Gastrocnemius medialis (tissue), 4 donors: ENCODE data around the gene CD47. TPM values are rescaled to one million over a fixed set of nuclear protein-coding genes. Genes with fewer than 3 reads are reported as not detected.

Experiments used
- ATAC-seq, 2 donors: fragments of 150-250 bp; one replicate each; pipeline ENCODE4 v1.9.1; 2016
- DNase-seq, 2 donors: peaks; one replicate each; pipeline ENCODE4 v3.0.0-alpha.2; 2019
- H3K27ac ChIP-seq, 4 donors: fragments of 200-600 bp; sonication (generic); 1 replicate in 1 of 4; 2 replicates in 3 of 4; pipeline ENCODE4 v1.5.1; 2016 to 2018; ENCODE audit warnings: mild to moderate bottlenecking in 2 of 4, moderate library complexity in 1 of 4
- H3K27me3 ChIP-seq, 3 donors: fragments of 200-600 bp; sonication (generic) in 2 of 3; 1 replicate in 1 of 3; 2 replicates in 2 of 3; pipeline versions ENCODE4 v1.5.1 to v1.6.0; 2016 to 2019; ENCODE audit warnings: mild to moderate bottlenecking in 1 of 3, moderate library complexity in 1 of 3
- H3K36me3 ChIP-seq, 2 donors: fragments of 200-600 bp; sonication (generic) in 1 of 2; one replicate each; pipeline ENCODE4 v1.5.1; 2017 to 2018
- H3K4me1 ChIP-seq, 2 donors: fragments of 200-600 bp; sonication (generic) in 1 of 2; one replicate each; pipeline ENCODE4 v1.5.1; 2016 to 2017; ENCODE audit warnings: mild to moderate bottlenecking in 2 of 2
- H3K4me3 ChIP-seq, 4 donors: fragments of 200-600 bp; sonication (generic) in 3 of 4; 1 replicate in 1 of 4; 2 replicates in 3 of 4; pipeline ENCODE4 v1.5.1; 2016 to 2019; ENCODE audit warnings: mild to moderate bottlenecking in 2 of 4
- H3K9me3 ChIP-seq, 3 donors: fragments of 200-600 bp; sonication (generic) in 2 of 3; 1 replicate in 1 of 3; 2 replicates in 2 of 3; pipeline ENCODE4 v1.5.1; 2016 to 2019
- CTCF ChIP-seq, 5 experiments: fragments of 450-650 bp in 3 of 5; fragments of 200-600 bp in 2 of 5; sonication (generic) in 2 of 5; IDR thresholded peaks in 4 of 5; conservative IDR thresholded peaks in 1 of 5; 1 replicate in 4 of 5; 2 replicates in 1 of 5; pipeline ENCODE4 v1.5.1; 2016 to 2019; ENCODE audit warnings: antibody characterized with exemption in 5 of 5, mild to moderate bottlenecking in 3 of 5, moderate library complexity in 3 of 5
- POLR2A ChIP-seq, 2 donors: fragments of 450-650 bp; IDR thresholded peaks; one replicate each; pipeline ENCODE4 v1.6.1; 2017; ENCODE audit warnings: antibody characterized with exemption in 2 of 2, mild to moderate bottlenecking in 2 of 2, moderate library complexity in 2 of 2
- in situ Hi-C, 4 donors: fragments of 200-750 bp; cut with MboI; loops; one replicate each; pipeline versions ENCODE4 v1.15.0 to v1.8.0; 2017; ENCODE audit warnings: low sequenced_read_pairs in 4 of 4
- intact Hi-C: fragments of 100-400 bp; cut with DNase I; formaldehyde crosslinking; loops from one replicate; pipeline ENCODE4 v1.15.1; 2023; ENCODE audit warnings: low total_unique reads
- total RNA-seq, 4 donors: library from RNA; depleted of rRNA; stranded (reverse); fragments of >200 nt; gene quantifications; one replicate each; pipeline versions ENCODE4 v1.1.0 to v1.2.3, GENCODE V29; 2016

The CD47 gene
- total RNA-seq, 4 donors from 2014 or later = 14.5 to 30.3 (median 22.4) TPM

- no peak overlapping the region for H3K4me3 ChIP-seq
- DNase-seq (no peak), ATAC-seq (no peak)
- no peaks in the 10 kb centered on the region for H3K4me1 ChIP-seq
- no peaks in the 10 kb centered on the region for H3K9me3 ChIP-seq
- no peak overlapping the region for H3K27ac ChIP-seq
- intact Hi-C loops = loop anchor here (10.0 kb wide), 1 partner anchor 574 kb away; the partner anchor contains the start of gene BBX
- in situ Hi-C loops = no loop called here
- TF ChIP-seq CTCF (IDR thresholded peaks at IDR 0.05 in 4 of 5, conservative IDR thresholded peaks at IDR 0.05 in 1 of 5) (no peak), POLR2A (IDR thresholded peaks at IDR 0.05) (no peak)
- no peaks in the 10 kb centered on the region for H3K27me3 ChIP-seq
- H3K36me3 ChIP-seq = no peaks in the 10 kb centered on the region
These were observed 8.4 kb upstream of the CD47 start for GRCh38 chr3:108099244-108099643.

- Histone ChIP-seq H3K9me3 (no peaks in the 10 kb centered on the region), H3K27ac (no peak overlapping the region), H3K4me1 (no peaks in the 10 kb centered on the region), H3K4me3 (no peak overlapping the region), H3K27me3 (no peaks in the 10 kb centered on the region), H3K36me3 (no peaks in the 10 kb centered on the region)
- in situ Hi-C loops (no loop called here), intact Hi-C loops (loop anchor here (10.0 kb wide), 1 partner anchor 573 kb away; the partner anchor contains the start of gene BBX)
- TF ChIP-seq POLR2A (IDR thresholded peaks at IDR 0.05) = no peak
- TF ChIP-seq CTCF (IDR thresholded peaks at IDR 0.05 in 4 of 5, conservative IDR thresholded peaks at IDR 0.05 in 1 of 5) = no peak
- DNase-seq (no peak), ATAC-seq (no peak)
These were observed 7.2 kb upstream of the CD47 start for GRCh38 chr3:108098003-108098370.

- Histone ChIP-seq H3K9me3 (no peaks in the 10 kb centered on the region), H3K4me1 (no peaks in the 10 kb centered on the region), H3K36me3 (no peaks in the 10 kb centered on the region), H3K27me3 (no peaks in the 10 kb centered on the region), H3K27ac (no peak overlapping the region), H3K4me3 (no peak overlapping the region)
- TF ChIP-seq POLR2A (IDR thresholded peaks at IDR 0.05) (no peak), CTCF (IDR thresholded peaks at IDR 0.05 in 4 of 5, conservative IDR thresholded peaks at IDR 0.05 in 1 of 5) (no peak)
- DNase-seq (no peak), ATAC-seq (no peak)
- intact Hi-C loops = loop anchor here (10.0 kb wide), 1 partner anchor 573 kb away; the partner anchor contains the start of gene BBX
- in situ Hi-C loops = no loop called here
These were observed 6.6 kb upstream of the CD47 start for GRCh38 chr3:108097322-108098002.

GRCh38 chr3:108096532-108097321 is 5.9 kb upstream of the CD47 start:
- H3K36me3 ChIP-seq = no peaks in the 10 kb centered on the region
- H3K4me3 ChIP-seq = no peak overlapping the region
- intact Hi-C loops (loop anchor here (10.0 kb wide), 1 partner anchor 572 kb away; the partner anchor contains the start of gene BBX), in situ Hi-C loops (no loop called here)
- ATAC-seq (no peak), DNase-seq (no peak)
- no peaks in the 10 kb centered on the region for H3K9me3 ChIP-seq
- H3K27ac ChIP-seq = no peak overlapping the region
- H3K27me3 ChIP-seq = no peaks in the 10 kb centered on the region
- no peaks in the 10 kb centered on the region for H3K4me1 ChIP-seq
- TF ChIP-seq CTCF (IDR thresholded peaks at IDR 0.05 in 4 of 5, conservative IDR thresholded peaks at IDR 0.05 in 1 of 5) (no peak), POLR2A (IDR thresholded peaks at IDR 0.05) (no peak)
